ENCODE measurements around the gene LAMTOR1. TPM values are rescaled to one million over a fixed set of nuclear protein-coding genes. Genes with fewer than 3 reads are reported as not detected.

The LAMTOR1 gene
- total RNA-seq, 1 donor from 2014 or later, result 72.8 TPM

DNA sequence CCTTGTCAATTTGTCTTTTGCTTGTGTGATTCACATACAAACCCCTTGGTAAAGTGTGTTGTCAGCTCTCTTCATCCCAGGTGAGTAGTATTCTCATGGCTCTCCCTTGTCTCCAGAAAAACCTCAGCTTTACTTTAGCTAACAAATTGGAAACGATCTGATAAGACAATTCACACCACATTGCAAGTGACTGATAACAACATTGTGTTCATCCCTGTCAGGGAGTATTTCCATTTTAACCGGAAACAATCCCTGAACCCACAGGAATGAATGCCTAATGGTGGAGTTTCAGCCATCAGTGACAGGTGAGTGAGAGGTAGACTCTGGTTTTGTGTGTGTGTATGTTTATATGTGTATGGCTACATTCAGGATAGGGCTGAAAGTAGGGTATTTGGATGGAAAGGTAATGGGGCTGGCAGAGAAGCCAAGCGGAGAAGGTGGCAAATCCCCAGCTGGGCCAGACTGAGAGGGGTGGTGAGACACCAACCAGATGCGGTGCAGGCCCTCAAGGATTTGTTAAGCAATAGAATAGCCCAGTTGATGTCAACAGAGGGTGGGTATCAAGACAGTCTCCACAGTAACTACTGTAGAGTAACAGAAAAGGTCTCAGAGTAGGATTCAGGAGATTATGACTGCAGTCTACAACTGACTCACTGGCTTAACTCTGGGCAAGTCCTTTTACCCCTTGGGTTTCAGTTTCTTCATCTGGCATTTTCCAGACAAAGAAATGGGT, 14.9 kb downstream of the LAMTOR1 start:
- DNase-seq (no peak), ATAC-seq (ENCODE audit: poor library complexity) (no peak)
- intact Hi-C loops (cut with DNase I), result no loop called here

DNA sequence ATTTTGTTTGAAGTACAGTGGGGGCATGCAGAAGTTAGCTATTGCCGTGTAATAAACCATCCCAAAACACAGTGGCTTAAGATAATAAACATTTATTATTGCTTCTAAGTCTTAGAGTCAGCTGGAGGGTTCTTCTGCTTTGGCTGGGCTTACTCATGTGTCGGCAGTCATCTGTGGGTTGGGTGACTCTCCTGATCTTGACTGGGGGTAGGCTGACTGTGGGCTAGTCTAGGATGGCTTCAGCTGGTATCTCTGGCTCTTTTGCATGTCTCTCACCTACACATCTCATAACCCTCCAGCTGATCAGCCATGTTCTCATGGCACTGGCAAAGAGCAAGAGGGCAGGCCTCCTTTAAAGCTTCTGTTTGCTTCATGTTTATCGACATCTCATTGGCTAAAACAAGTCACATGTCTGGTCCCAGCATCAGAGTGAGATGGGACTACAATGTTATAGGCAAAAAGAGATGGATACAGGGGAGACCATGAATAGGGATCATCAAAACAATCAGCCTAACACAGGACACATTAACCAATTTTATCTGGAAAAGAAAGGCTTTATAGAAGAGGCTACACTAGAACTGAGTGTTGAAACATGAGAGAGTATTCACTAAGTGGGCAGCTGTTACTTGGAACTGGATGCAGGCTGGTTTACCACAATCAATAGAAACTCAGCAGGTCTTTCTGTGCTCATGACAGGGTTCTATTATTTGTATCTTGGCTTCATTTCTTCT, 17.3 kb downstream of the LAMTOR1 start:
- intact Hi-C loops (cut with DNase I), result no loop called here
- DNase-seq (no peak), ATAC-seq (ENCODE audit: poor library complexity) (no peak)

DNA sequence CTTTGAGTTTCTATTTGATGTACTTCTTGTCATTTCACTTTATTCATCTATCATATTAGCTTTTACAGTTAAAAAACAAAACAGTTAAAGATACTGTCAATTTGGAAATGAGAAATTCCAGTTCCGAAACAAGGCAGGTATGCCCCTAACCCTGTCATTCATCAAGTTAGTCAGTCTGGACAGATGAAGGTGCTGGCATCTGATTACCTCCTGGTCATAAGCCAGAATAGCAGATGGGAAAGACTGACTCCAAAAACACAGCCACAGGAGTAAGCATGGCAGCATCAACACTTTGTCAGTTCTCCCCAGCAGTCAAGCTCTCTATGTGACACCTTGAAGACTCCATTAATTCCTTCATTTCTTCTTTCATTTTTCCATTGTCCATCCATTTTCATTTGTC, 18.1 kb downstream of the LAMTOR1 start:
- intact Hi-C loops (cut with DNase I), result loop anchor here (5.0 kb wide), 1 partner anchor 48 kb away; no protein-coding TSS in a partner anchor
- ATAC-seq (ENCODE audit: poor library complexity) (no peak), DNase-seq (no peak)

DNA sequence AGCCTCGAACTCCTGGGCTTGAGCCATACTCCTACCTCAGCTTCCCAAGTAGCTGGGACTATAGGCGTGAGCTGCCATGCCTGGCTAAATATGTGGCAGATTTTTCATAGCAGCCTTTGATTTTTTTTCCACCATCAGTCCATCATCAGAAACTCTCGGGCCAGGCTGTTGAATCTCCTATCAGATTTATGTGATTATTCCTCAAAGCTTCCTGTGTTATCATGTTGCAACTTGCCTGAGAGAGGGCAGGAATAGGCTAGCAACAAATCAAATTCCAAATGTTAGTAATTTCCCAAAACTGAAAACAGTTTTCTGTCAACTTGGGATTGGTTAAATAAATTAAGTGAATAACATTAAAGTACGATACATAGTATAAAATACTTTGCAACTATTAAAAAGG, 19.0 kb downstream of the LAMTOR1 start:
- DNase-seq, result no peak
- intact Hi-C loops (cut with DNase I), result loop anchor here (5.0 kb wide), 1 partner anchor 47 kb away; no protein-coding TSS in a partner anchor
- ATAC-seq (ENCODE audit: poor library complexity), result no peak

DNA sequence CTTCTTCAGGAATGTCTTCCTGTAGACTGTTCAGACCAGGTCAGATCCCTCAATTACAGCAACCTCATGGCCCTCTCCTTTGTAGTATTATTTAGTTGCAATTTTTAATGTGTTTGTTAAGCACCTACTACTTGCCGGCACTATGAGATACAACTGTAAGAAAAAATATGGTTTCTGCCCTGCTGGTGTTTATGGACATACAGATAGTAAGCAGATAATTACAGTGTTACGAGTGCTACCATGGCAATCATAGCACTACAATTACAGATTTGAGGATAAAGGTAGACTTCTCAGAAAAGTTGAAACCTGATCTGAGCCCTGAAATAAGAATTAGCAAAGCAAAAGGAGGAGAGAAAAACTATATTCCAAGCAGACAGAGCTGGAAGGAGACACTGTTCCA, 19.7 kb downstream of the LAMTOR1 start:
- no peak for DNase-seq
- intact Hi-C loops (cut with DNase I), result loop anchor here (5.0 kb wide), 1 partner anchor 46 kb away; no protein-coding TSS in a partner anchor
- ATAC-seq (ENCODE audit: poor library complexity), result no peak

DNA sequence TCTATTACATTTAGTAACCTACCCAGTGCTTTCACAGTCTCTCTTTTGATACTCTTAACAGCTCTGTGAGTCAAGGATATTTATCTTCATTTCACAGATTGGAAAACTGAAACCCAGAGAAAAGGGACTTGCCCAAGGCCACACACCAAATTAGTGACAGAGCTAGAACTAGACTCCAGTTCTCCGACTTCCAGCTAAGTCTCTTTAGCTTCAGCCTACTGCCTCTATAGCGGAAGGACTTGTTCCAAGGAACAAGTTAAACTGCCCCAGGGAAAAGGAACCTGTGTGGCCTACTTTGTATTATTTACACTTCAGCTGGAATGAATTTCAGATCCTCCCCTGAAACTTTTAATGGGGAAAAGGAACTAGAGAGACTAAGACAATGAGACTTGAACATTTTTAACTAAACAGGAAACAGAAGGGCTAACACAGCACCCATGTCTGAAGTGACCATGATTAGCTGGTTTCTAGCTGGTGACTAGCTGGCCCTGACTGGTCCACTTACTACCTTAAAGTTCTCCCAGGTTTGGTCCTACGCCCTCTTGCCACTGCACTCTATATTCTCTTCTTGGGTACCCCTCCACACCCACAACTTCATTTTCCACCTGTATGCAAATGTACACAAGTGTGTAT, 21.2 kb downstream of the LAMTOR1 start:
- ATAC-seq (ENCODE audit: poor library complexity) (no peak), DNase-seq (no peak)
- intact Hi-C loops (cut with DNase I), result loop anchor here (5.0 kb wide), 1 partner anchor 45 kb away; no protein-coding TSS in a partner anchor

DNA sequence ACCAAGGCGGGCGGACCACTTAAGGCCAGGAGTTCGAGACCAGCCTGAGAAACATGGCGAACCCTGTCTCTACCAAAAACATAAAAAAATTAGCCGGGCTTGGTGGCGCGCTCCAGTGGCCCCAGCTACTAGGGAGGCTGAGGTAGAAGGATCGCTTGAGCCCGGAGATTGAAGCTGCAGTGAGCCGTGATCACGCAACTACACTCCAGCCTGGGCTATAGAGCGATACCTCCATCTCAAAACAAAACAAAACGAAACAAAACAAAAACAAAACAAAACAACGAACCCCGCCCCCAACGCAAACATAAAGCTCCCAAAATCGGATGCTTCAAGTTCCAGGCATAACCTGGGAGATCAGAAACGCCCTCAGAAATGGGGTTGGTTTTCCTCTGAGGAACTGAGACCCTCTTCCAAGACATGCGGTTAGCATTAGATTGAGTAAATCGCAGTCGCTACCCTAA, 21.9 kb downstream of the LAMTOR1 start:
- ATAC-seq (ENCODE audit: poor library complexity) (no peak), DNase-seq (no peak)
- intact Hi-C loops (cut with DNase I), result loop anchor here (5.0 kb wide), 1 partner anchor 44 kb away; no protein-coding TSS in a partner anchor

DNA sequence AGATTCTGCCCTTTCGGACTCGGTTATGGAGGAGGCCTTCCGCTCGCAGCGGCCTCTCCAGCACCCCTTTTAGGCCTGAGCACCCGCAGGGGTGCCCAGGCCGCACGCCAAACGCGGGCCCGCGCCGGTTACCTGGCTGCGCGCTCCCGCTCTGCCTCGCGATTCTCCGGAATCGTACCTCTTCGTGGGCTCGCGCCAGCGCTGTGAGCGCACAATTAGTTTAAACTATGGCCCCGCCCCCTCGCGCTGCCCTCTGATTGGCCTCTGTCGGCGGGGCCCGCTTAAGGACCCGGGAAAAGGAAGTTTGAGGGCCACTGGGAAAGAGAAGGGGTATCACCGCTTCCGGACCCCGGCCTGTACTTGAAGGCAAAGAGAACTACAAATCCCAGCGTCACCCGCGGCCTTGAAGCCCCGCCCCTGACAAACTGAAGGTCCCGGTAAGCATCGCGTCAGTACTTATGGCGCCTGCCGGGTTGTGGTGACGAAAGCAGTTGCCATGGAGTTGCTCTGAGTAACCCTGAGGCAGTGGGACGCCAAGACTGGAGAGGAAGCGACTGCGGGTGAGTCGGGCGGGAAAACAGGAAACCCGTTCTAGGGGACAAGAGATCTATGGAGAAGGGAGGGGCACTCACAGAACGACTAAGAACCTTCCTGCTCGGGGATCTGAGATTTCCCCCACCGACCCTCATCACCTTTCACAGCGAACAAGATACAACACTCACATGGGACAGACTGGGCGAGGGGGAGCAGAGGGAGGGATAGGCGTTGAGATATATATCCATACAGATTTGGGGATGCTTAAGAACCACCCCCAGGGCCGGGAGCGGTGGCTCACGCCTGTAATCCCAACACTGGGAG, 22.5 kb downstream of the LAMTOR1 start, which contains the start of the genes LRRC51 and NUMA1:
Gene LRRC51 (plus strand): TSS at position 525 of the 858 bp plus-strand sequence. CDS start 8,234 bp downstream, outside the sequence.
Gene NUMA1 (minus strand): TSS at position 217 of the 858 bp plus-strand sequence. CDS start 44,599 bp downstream, outside the sequence.
- ATAC-seq (ENCODE audit: poor library complexity), result peak; percentile 98
- intact Hi-C loops (cut with DNase I), result loop anchor here (5.0 kb wide), 1 partner anchor 43 kb away; no protein-coding TSS in a partner anchor

DNA sequence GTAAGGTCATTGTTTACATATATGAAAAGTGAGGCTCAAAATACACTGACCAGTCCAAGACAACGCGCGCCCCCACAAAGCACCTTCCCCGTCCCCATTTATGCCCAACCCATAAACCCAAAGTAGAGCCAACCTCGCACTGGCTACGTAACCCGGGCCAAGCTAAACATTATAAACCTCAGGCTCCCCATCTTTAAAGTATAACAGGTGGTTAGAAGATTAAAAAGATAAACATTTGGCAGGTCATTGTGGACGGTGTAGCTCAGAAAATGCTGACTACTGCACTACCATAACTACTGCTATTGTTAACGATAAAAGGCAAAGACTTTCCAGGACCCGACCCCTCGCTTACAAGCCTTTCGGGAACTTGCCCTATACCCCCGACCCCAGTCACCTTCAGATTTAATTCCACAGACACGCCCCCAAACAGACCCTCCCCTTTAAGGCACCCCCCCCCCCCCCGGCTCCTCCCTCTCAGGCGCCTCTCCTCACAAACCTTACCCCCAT, 23.2 kb downstream of the LAMTOR1 start:
- ATAC-seq (ENCODE audit: poor library complexity), result peak; percentile 49
- intact Hi-C loops (cut with DNase I), result loop anchor here (5.0 kb wide), 1 partner anchor 43 kb away; no protein-coding TSS in a partner anchor
- no peak for DNase-seq

More for the DNA sequence above, 22.5 kb downstream of the LAMTOR1 start, which contains the start of the genes LRRC51 and NUMA1:
- DNase-seq, result peak; percentile 100

DNA sequence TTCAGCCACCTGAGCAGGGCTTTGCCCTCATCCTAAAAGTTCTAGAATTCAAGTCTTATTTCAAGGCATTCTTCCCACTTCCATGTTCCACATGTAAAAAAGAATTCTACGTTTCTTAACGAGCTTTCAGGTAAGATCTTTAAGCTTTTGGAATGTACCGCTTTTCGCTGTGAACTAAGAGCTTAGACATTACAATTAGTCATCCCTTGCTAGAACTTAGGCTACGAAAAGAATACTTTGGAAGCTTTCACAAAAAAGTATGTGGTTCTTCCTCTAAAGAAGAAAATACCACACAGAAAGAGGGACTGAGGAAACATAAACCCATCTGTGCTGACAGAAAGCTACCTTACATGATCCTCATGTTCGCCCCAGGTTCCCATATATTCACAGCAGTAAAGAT, 24.6 kb downstream of the LAMTOR1 start:
- intact Hi-C loops (cut with DNase I), result no loop called here
- DNase-seq (no peak), ATAC-seq (ENCODE audit: poor library complexity) (no peak)

DNA sequence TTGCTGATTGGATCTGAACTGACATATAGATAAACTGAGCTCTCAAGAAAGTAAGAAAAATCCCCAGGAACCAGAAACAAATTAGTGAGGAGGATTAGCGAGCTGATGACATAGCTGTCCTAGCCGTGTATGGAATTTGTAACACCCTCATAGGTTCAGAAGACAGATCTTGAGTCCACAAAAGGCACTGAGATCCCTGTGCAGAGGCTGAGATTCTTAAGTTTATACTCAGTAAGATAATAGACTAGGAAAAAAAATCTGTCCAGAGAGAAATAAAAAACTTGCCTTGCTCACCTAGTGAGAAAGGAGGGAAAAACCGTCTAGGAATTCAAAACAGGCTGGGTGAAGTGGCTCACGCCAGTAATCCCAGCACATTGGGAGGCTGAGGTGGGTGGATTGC, 27.3 kb downstream of the LAMTOR1 start:
- DNase-seq, result no peak
- ATAC-seq (ENCODE audit: poor library complexity), result no peak
- intact Hi-C loops (cut with DNase I), result no loop called here

DNA sequence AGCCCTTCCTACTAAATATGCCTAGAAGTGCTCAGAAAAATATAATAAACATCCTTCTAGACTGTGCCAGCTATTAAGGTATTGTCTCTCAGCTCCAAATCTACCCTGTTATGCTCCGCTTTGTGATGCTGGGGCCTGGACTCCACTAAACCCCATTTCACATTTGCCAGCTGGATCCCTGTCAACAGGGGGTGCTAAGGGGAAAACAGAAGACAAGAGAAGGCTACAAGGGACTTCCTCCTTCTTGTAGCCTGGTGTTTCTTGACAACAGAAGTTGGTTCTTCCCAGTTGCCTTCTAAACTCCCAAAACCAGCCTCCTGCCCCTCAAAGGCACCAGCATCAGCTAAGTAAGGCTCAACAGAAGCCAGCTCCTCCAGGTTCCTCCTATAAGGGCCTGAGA, 28.0 kb downstream of the LAMTOR1 start:
- ATAC-seq (ENCODE audit: poor library complexity) (no peak), DNase-seq (no peak)
- intact Hi-C loops (cut with DNase I), result no loop called here

DNA sequence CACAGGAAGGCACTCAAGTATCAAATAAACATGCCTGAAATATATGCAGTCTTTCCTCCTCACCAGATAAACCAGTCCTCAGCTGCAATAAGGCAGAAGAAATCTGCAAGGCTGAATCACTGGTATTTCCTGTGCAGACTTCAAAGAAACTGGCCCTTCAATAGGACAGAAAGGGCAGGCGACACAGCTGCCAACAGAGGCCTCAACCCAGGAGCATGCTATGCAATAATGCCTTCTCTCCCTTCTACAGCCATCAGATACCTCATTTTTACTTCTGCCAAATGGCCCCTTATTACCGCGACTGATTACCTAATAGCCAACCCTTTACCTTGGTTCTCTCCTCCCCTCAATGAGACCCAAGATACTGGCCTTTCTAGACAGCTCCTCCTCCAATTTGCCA, 30.7 kb downstream of the LAMTOR1 start:
- ATAC-seq (ENCODE audit: poor library complexity) (no peak), DNase-seq (no peak)
- intact Hi-C loops (cut with DNase I), result no loop called here

DNA sequence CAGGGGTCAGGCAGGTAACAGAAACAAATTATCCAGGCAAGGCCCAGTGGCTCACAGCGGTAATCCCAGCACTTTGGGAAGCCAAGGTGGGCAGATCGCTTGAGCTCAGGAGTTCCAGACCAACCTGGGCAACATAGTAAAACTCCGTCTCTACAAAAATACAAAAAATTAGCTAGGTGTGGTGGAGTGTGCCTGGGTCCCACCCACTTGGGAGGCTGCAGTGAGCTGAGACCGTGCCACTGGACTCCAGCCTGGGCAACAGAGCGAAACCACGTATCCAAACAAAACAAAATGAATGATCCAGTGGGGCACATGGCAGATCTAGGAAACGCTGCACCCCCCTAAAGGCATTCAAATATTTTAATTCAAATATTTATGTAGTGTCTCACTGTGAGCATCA, 32.6 kb downstream of the LAMTOR1 start:
- intact Hi-C loops (cut with DNase I), result no loop called here
- no peak for ATAC-seq (ENCODE audit: poor library complexity)

DNA sequence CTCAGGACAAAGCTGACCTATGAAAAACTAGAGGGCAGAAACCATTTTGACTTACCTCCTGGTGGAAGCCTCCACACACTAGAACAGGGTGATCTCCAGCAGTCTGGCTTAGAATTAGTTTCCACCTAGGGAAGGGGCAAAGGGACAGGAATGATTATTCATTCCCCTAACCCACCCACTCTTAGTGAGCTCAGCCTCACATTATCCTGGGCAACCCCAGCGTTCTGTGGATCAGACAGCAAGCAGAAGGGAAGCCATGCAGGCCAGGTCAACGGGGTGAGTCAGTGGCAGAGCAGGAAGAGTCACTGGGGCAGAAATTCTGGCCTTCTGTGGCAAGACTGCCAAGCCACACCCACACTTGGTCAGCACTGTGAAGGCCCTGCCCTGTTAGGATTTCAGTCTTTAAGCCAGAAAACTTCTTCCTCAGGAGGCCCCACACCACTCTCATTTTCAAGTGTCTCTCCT, 33.3 kb downstream of the LAMTOR1 start:
- intact Hi-C loops (cut with DNase I), result no loop called here
- ATAC-seq (ENCODE audit: poor library complexity), result peak; percentile 97
- peak; percentile 89 for DNase-seq

More for the DNA sequence above, 32.6 kb downstream of the LAMTOR1 start:
- DNase-seq, result no peak

DNA sequence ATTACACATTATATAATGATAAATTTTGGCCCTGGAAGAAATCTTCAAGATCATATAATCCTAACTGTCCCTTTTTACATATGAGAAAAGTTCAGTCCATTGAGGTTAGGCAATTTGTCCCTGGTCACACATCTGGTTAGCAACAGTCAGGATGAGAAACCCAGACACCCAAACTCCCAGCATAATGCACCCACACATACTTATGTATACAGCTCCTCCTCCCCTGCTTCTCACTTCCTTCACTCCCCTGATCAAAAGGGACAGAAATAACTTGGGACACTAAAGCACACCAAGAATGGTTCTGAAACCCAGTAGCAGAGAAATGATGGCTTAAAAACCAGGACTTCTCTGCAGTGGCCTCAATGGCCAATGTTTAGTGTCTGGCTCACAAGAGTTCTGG, 33.9 kb downstream of the LAMTOR1 start:
- ATAC-seq (ENCODE audit: poor library complexity), result peak; percentile 47

DNA sequence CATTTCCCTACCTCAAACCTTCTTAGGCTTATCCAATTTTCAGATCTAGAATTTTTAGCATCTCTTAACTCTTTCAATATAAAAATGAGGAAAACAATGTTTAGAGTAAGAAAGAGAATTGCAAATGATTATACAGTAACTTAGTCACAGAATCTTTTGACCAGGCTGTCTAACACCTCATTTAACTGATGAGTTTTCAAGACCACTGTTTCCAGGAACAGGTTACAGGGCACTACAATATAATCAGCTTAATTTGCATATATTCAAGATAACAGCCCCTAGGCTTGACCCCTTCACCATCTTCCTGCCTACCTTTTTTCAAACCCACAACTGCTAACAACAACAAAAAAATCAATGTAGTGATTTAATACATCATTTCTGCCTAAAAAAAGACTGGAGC, 35.4 kb downstream of the LAMTOR1 start:
- no peak for ATAC-seq (ENCODE audit: poor library complexity)
- intact Hi-C loops (cut with DNase I), result no loop called here
- DNase-seq, result no peak

More for the DNA sequence above, 33.9 kb downstream of the LAMTOR1 start:
- intact Hi-C loops (cut with DNase I), result no loop called here
- no peak for DNase-seq

DNA sequence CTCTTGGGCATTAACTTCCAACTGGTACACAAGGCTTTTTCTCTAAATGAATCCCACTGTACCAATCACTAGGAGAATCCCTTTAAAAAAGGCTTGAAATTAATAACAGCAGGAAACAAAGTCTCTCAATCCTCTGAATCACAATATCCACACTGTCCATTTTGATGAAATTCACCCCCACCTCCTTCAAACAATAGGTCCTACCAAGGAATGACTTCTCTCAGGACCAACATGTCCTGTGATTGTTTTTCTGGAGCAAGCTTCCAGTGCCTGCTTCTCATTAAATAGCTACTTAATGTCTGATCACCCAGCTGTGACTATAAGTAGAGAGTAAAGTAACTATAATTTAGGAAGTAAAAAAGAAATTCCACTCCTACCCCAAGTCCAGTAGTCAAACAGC, 35.8 kb downstream of the LAMTOR1 start:
- intact Hi-C loops (cut with DNase I), result no loop called here
- DNase-seq (no peak), ATAC-seq (ENCODE audit: poor library complexity) (no peak)
